GM19351 (cell line): ENCODE measurements around the gene SMURF1.

Experiments
- ATAC-seq: cut with Tn5 transposase; IDR thresholded peaks from one replicate; pipeline ENCODE4 v1.9.1; 2021; ENCODE audit warnings: mild to moderate bottlenecking, moderate library complexity; ENCODE audit not compliant: unreplicated experiment

Gene SMURF1

GRCh38 chr7:99098824-99099498, 44.9 kb downstream of the SMURF1 start:
- ATAC-seq, result no peak

- no peak for ATAC-seq
Observed at GRCh38 chr7:99098286-99098823, 45.6 kb downstream of the SMURF1 start.

GRCh38 chr7:99097730-99098129, 46.2 kb downstream of the SMURF1 start:
- ATAC-seq, result no peak

GRCh38 chr7:99096124-99096887, 47.6 kb downstream of the SMURF1 start:
- ATAC-seq, result no peak

GRCh38 chr7:99095698-99096097, 48.2 kb downstream of the SMURF1 start:
- ATAC-seq, result no peak

GRCh38 chr7:99094401-99094800, 49.5 kb downstream of the SMURF1 start:
- no peak for ATAC-seq

- no peak for ATAC-seq
Observed at GRCh38 chr7:99092064-99092720, 51.7 kb downstream of the SMURF1 start.

GRCh38 chr7:99090771-99091542, 53.0 kb downstream of the SMURF1 start:
- no peak for ATAC-seq

GRCh38 chr7:99089914-99090629, 53.8 kb downstream of the SMURF1 start:
- ATAC-seq, result no peak

GRCh38 chr7:99086944-99087343, 57.0 kb downstream of the SMURF1 start:
- ATAC-seq, result no peak

- no peak for ATAC-seq
Observed at GRCh38 chr7:99086532-99086931, 57.4 kb downstream of the SMURF1 start.

GRCh38 chr7:99083733-99084132, 60.2 kb downstream of the SMURF1 start:
- no peak for ATAC-seq

GRCh38 chr7:99083068-99083651, 60.7 kb downstream of the SMURF1 start:
- ATAC-seq, result no peak

- ATAC-seq, result no peak
Observed at GRCh38 chr7:99080679-99081078, 63.2 kb downstream of the SMURF1 start.

- no peak for ATAC-seq
Observed at GRCh38 chr7:99079104-99079503, 64.8 kb downstream of the SMURF1 start.

GRCh38 chr7:99078416-99078815, 65.5 kb downstream of the SMURF1 start:
- no peak for ATAC-seq

- no peak for ATAC-seq
Observed at GRCh38 chr7:99076615-99077014, 67.3 kb downstream of the SMURF1 start.

GRCh38 chr7:99073839-99074446, 70.0 kb downstream of the SMURF1 start:
- no peak for ATAC-seq

- no peak for ATAC-seq
Observed at GRCh38 chr7:99072126-99072525, 71.8 kb downstream of the SMURF1 start.
